Endothelial cell of umbilical vein (primary cell): ENCODE measurements around the gene TIMM10. TPM values are rescaled to one million over a fixed set of nuclear protein-coding genes. Genes with fewer than 3 reads are reported as not detected.

Experiments used
- BruUV-seq: library from RNA; stranded (reverse); fragments of 400-500 nt; replicated peaks from 2 replicates; lab custom pipeline; 2021; lab: Mats Ljungman, UMichigan
- CTCF ChIA-PET: fragments of 300-600, 350-600 bp; sonication (Branson Sonifier 250); formaldehyde crosslinking; loops from one replicate; lab custom pipeline; 2021; ENCODE audit warnings: antibody characterized with exemption, inconsistent platforms; lab: Charles Lee
- POLR2A ChIA-PET: fragments of 300-600, 350-600 bp; sonication (Branson Sonifier 250); formaldehyde crosslinking; loops from one replicate; lab custom pipeline; 2021; ENCODE audit warnings: antibody characterized with exemption, inconsistent platforms; lab: Charles Lee
- DNase-seq: peaks from one replicate; pipeline ENCODE4 v3.0.0-alpha.2; 2011; ENCODE audit warnings: low read depth, low spot score
- FAIRE-seq: peaks from 2 replicates; lab custom pipeline; 2011; peaks lifted over from hg19 to GRCh38; lab: Jason Lieb, UNC
- H2AFZ ChIP-seq: 2 replicates; pipeline ENCODE4 v1.6.0; 2012; ENCODE audit warnings: low read depth, low read length, control low read depth, inconsistent platforms
- H3K27ac ChIP-seq: 2 replicates; pipeline ENCODE4 v1.5.1; 2011; ENCODE audit warnings: low read depth, mild to moderate bottlenecking, control low read depth, low read length, moderate library complexity; ENCODE audit not compliant: insufficient read depth
- H3K27me3 ChIP-seq, 2 experiments: 2 replicates each; pipeline versions ENCODE4 v1.6.0 to v1.6.1; 2011; ENCODE audit warnings: low read length in 2 of 2, mixed read lengths in 1 of 2; ENCODE audit not compliant: control insufficient read depth in 2 of 2, insufficient read depth in 2 of 2
- H3K36me3 ChIP-seq, 2 experiments: 2 replicates in 1 of 2; 3 replicates in 1 of 2; pipeline ENCODE4 v1.5.1; 2011; ENCODE audit warnings: low read length in 2 of 2, mild to moderate bottlenecking in 1 of 2, moderate library complexity in 1 of 2; ENCODE audit not compliant: control insufficient read depth in 2 of 2, insufficient read depth in 2 of 2; ENCODE audit errors: extremely low read depth in 1 of 2
- H3K4me1 ChIP-seq: 3 replicates; pipeline ENCODE4 v1.5.1; 2011; ENCODE audit warnings: mild to moderate bottlenecking, low read length; ENCODE audit not compliant: control insufficient read depth, insufficient read depth; ENCODE audit errors: extremely low read depth
- H3K4me2 ChIP-seq: 2 replicates; pipeline ENCODE4 v1.6.1; 2011; ENCODE audit warnings: low read length, control low read depth, mixed read lengths; ENCODE audit not compliant: insufficient read depth
- H3K4me3 ChIP-seq, 3 experiments: fragments of 200-600 bp in 1 of 3; sonication (generic), shearing (Covaris generic) in 1 of 3; replicated peaks in 1 of 3; 2 replicates each; pipeline ENCODE4 v1.5.1; 2011 to 2016; ENCODE audit warnings: control low read depth in 3 of 3, low read length in 3 of 3, mild to moderate bottlenecking in 2 of 3, inconsistent platforms in 1 of 3, low read depth in 1 of 3, moderate library complexity in 1 of 3; ENCODE audit not compliant: insufficient read depth in 1 of 3
- H3K79me2 ChIP-seq: 2 replicates; pipeline ENCODE4 v1.6.0; 2012; ENCODE audit warnings: low read length, inconsistent platforms; ENCODE audit not compliant: control insufficient read depth, insufficient read depth
- H3K9ac ChIP-seq: replicated peaks from 2 replicates; pipeline ENCODE3; 2011; ENCODE audit warnings: low read length, control low read depth; ENCODE audit not compliant: insufficient read depth; ENCODE audit errors: extremely low read depth
- H3K9me1 ChIP-seq: replicated peaks from 3 replicates; pipeline ENCODE4 v1.6.0; 2011; ENCODE audit warnings: mild to moderate bottlenecking, low read length; ENCODE audit not compliant: control insufficient read depth, insufficient read depth; ENCODE audit errors: extremely low read depth
- H3K9me3 ChIP-seq: replicated peaks from 2 replicates; pipeline ENCODE4 v1.5.1; 2012; ENCODE audit warnings: low read length, inconsistent platforms; ENCODE audit not compliant: control insufficient read depth, insufficient read depth
- H4K20me1 ChIP-seq: replicated peaks from 2 replicates; pipeline ENCODE3; 2011; ENCODE audit warnings: mild to moderate bottlenecking, low read length; ENCODE audit not compliant: control insufficient read depth, insufficient read depth; ENCODE audit errors: extremely low read depth
- EZH2 ChIP-seq: IDR thresholded peaks from 2 replicates; pipeline ENCODE4 v1.6.1; 2012; ENCODE audit warnings: borderline replicate concordance, low read depth, mild to moderate bottlenecking, moderate library complexity, low read length, inconsistent platforms; ENCODE audit not compliant: severe bottlenecking
- FOS ChIP-seq: IDR thresholded peaks from 2 replicates; pipeline ENCODE4 v1.6.1; 2011; ENCODE audit warnings: mild to moderate bottlenecking, low read length, moderate library complexity, borderline replicate concordance; ENCODE audit not compliant: insufficient read depth
- GATA2 ChIP-seq: IDR thresholded peaks from 2 replicates; pipeline ENCODE4 v1.7.0; 2011; ENCODE audit warnings: low read depth, mild to moderate bottlenecking, moderate library complexity, mixed read lengths, low read length; ENCODE audit not compliant: insufficient read length, insufficient read depth
- JUN ChIP-seq: IDR thresholded peaks from 2 replicates; pipeline ENCODE4 v1.6.1; 2011; ENCODE audit warnings: borderline replicate concordance, low read depth; ENCODE audit not compliant: insufficient read length, insufficient read depth
- MAX ChIP-seq: IDR thresholded peaks from 2 replicates; pipeline ENCODE4 v1.6.1; 2011; ENCODE audit not compliant: insufficient read depth, insufficient read length
- MYC ChIP-seq: IDR thresholded peaks from one replicate; pipeline ENCODE4 v1.6.1; 2011; ENCODE audit warnings: mild to moderate bottlenecking, low read depth, low read length
- POLR2A ChIP-seq: IDR thresholded peaks from 2 replicates; pipeline ENCODE4 v1.6.1; 2012; ENCODE audit warnings: low read depth, mild to moderate bottlenecking, control low read depth, low read length
- POLR2AphosphoS5 ChIP-seq: IDR thresholded peaks from 2 replicates; pipeline ENCODE4 v1.6.1; 2012; ENCODE audit warnings: low read depth, mild to moderate bottlenecking, control low read depth, low read length, moderate library complexity; ENCODE audit not compliant: insufficient read depth
- dilution Hi-C: fragments of 300-500 bp; cut with MboI; formaldehyde crosslinking; loops from one replicate; pipeline ENCODE4 v1.15.0; 2019; ENCODE audit warnings: low sequenced_read_pairs; ENCODE audit not compliant: extremely low pct_ligation_motif_present
- intact Hi-C: fragments of 100-400 bp; cut with micrococcal nuclease; formaldehyde crosslinking; loops from one replicate; pipeline ENCODE4 v1.10.0; 2022
- polyA plus RNA-seq, 4 experiments: library from polyadenylated mRNA; depleted of rRNA in 3 of 4; stranded (reverse) in 3 of 4; unstranded in 1 of 4; fragments of >200 nt; gene quantifications; 2 replicates each; pipeline versions ENCODE4 v1.2.1 to v1.2.3, GENCODE V29; 2011 to 2012; ENCODE audit warnings: missing spikeins in 1 of 4
- total RNA-seq: library from RNA; stranded (reverse); gene quantifications from 2 replicates; pipeline ENCODE4 v1.2.3, GENCODE V29; 2021
- TF ChIP-seq, protein P1 (sequence below), 2 donors: IDR thresholded peaks; 1 replicate in 1 of 2; 2 replicates in 1 of 2; pipeline ENCODE4 v1.5.1; 2011; ENCODE audit warnings: low read length in 2 of 2, mild to moderate bottlenecking in 2 of 2, moderate library complexity in 2 of 2, control low read depth in 1 of 2, inconsistent platforms in 1 of 2, low read depth in 1 of 2; ENCODE audit not compliant: insufficient read depth in 1 of 2; ENCODE audit errors: extremely low read depth in 1 of 2

The TIMM10 gene
- total and polyA plus RNA-seq, 2 donors (not counting 3 experiments of a cell fraction or from before 2014, with no cell fraction given) = 64.2 to 128 TPM

DNA sequence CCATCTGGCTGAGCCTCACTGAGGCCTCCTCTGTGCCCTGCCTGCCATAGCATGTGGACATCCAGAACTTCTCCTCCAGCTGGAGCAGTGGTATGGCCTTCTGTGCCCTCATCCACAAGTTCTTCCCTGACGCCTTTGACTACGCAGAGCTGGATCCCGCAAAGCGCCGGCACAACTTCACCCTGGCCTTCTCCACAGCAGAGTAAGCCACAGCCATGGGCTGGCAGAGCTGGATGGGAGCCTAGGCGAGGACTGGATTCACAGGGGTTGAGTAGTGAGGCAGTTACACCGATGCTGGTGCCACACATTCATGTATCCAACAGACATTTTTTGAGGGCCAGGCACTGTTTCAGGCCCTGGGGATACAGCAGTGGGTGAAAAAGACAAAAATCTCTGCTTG, 15.9 kb upstream of the TIMM10 start:
- intact Hi-C loops = no loop called here
- Histone ChIP-seq H2AFZ (no peak overlapping the region), H3K9me3 (no peaks in the 10 kb centered on the region), H3K4me2 (no peak overlapping the region), H3K4me3 (no peak overlapping the region), H3K4me1 (no peaks in the 10 kb centered on the region), H4K20me1 (no peaks in the 10 kb centered on the region), H3K27ac (no peak overlapping the region), H3K9ac (no peak overlapping the region), H3K79me2 (no peaks in the 10 kb centered on the region), H3K36me3 (no peaks in the 10 kb centered on the region), H3K27me3 (peaks cover 0 to 2% of the 10 kb centered on the region in 2 experiments), H3K9me1 (no peaks in the 10 kb centered on the region)
- no TSS peak for BruUV-seq
- DNase-seq = no peak
- dilution Hi-C loops = no loop called here
- no peak for TF ChIP-seq GATA2
- TF ChIP-seq, protein P1, sequence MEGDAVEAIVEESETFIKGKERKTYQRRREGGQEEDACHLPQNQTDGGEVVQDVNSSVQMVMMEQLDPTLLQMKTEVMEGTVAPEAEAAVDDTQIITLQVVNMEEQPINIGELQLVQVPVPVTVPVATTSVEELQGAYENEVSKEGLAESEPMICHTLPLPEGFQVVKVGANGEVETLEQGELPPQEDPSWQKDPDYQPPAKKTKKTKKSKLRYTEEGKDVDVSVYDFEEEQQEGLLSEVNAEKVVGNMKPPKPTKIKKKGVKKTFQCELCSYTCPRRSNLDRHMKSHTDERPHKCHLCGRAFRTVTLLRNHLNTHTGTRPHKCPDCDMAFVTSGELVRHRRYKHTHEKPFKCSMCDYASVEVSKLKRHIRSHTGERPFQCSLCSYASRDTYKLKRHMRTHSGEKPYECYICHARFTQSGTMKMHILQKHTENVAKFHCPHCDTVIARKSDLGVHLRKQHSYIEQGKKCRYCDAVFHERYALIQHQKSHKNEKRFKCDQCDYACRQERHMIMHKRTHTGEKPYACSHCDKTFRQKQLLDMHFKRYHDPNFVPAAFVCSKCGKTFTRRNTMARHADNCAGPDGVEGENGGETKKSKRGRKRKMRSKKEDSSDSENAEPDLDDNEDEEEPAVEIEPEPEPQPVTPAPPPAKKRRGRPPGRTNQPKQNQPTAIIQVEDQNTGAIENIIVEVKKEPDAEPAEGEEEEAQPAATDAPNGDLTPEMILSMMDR (IDR thresholded peaks at IDR 0.05; ENCODE audit: extremely low read depth in 1 of 2, insufficient read depth in 1 of 2, low read depth in 1 of 2, low read length in 2 of 2) = no peak
- TF ChIP-seq FOS = no peak
- TF ChIP-seq POLR2AphosphoS5 = no peak
- no peak for TF ChIP-seq MYC
- TF ChIP-seq JUN = no peak
- TF ChIP-seq MAX = no peak
- TF ChIP-seq POLR2A = no peak
- no peak for TF ChIP-seq EZH2
- POLR2A ChIA-PET = no interaction called here
- FAIRE-seq = no peak
- CTCF ChIA-PET = interaction anchor here (0.7 to 2.3 kb wide), 8 partner anchors 10 to 201 kb away, joined by 3 to 13 read pairs (median 4); partner anchors contain the start of gene UBE2L6
